HepG2 (cell line): ENCODE data around the gene SNRPN. TPM values are rescaled to one million over a fixed set of nuclear protein-coding genes. Genes with fewer than 3 reads are reported as not detected.
"Not testable (repeated sequence)": the region's sequence is repeated elsewhere in the genome, so short reads cannot be mapped to it uniquely, and the experiment has no call there.

ENCODE experiments used
- ARID5B ChIP-seq: IDR thresholded peaks from 2 replicates; pipeline ENCODE4 v1.4.0; 2020; ENCODE audit warnings: mild to moderate bottlenecking, missing genetic modification reagents
- FOXA3 ChIP-seq: IDR thresholded peaks from 2 replicates; pipeline ENCODE4 v1.6.1; 2016; ENCODE audit warnings: missing genetic modification reagents, missing compliant biosample characterization
- FOXP1 ChIP-seq, 2 experiments: fragments of 450-650 bp in 1 of 2; IDR thresholded peaks; 2 replicates each; pipeline ENCODE4 v1.6.1; 2017 to 2018; ENCODE audit warnings: antibody characterized with exemption in 1 of 2
- HNF4G ChIP-seq, 2 experiments: sonication (generic) in 1 of 2; formaldehyde crosslinking in 1 of 2; IDR thresholded peaks; 2 replicates each; pipeline versions ENCODE4 v1.4.0 to v1.6.1; 2011 to 2020; ENCODE audit warnings: borderline replicate concordance in 2 of 2, low read depth in 2 of 2, mild to moderate bottlenecking in 2 of 2, low read length in 1 of 2, missing genetic modification reagents in 1 of 2, moderate library complexity in 1 of 2
- MED1 ChIP-seq: sonication (generic); formaldehyde crosslinking; IDR thresholded peaks from 2 replicates; pipeline ENCODE4 v1.4.0; 2020; ENCODE audit warnings: missing genetic modification reagents
- POGZ ChIP-seq: sonication (generic); formaldehyde crosslinking; IDR thresholded peaks from 2 replicates; pipeline ENCODE4 v1.4.0; 2020; ENCODE audit warnings: mild to moderate bottlenecking, missing genetic modification reagents
- SOX13 ChIP-seq, 3 experiments: fragments of 450-650 bp in 1 of 3; sonication (generic) in 1 of 3; formaldehyde crosslinking in 1 of 3; IDR thresholded peaks in 2 of 3; conservative IDR thresholded peaks in 1 of 3; 2 replicates each; pipeline versions ENCODE4 v1.5.0 to v1.6.1; 2016 to 2020; ENCODE audit warnings: antibody characterized with exemption in 1 of 3, mild to moderate bottlenecking in 1 of 3, missing compliant biosample characterization in 1 of 3, missing genetic modification reagents in 1 of 3, moderate library complexity in 1 of 3
- SOX5 ChIP-seq: IDR thresholded peaks from 2 replicates; pipeline ENCODE4 v1.6.1; 2016; ENCODE audit warnings: borderline replicate concordance
- ZBTB7B ChIP-seq: sonication (generic); formaldehyde crosslinking; IDR thresholded peaks from 2 replicates; pipeline ENCODE4 v1.4.0; 2020; ENCODE audit warnings: missing genetic modification reagents
- ZNF329 ChIP-seq: sonication (generic); formaldehyde crosslinking; IDR thresholded peaks from 2 replicates; pipeline ENCODE4 v1.9.0; 2021; ENCODE audit warnings: low read depth, mild to moderate bottlenecking, missing genetic modification reagents
- ZNF362 ChIP-seq: sonication (generic); formaldehyde crosslinking; IDR thresholded peaks from 2 replicates; pipeline ENCODE4 v1.4.0; 2020; ENCODE audit warnings: missing genetic modification reagents, mild to moderate bottlenecking, borderline replicate concordance
- ZNF460 ChIP-seq: sonication (generic); formaldehyde crosslinking; IDR thresholded peaks from 2 replicates; pipeline ENCODE4 v1.5.1; 2020; ENCODE audit warnings: missing genetic modification reagents, mild to moderate bottlenecking, borderline replicate concordance
- ZNF557 ChIP-seq: sonication (generic); formaldehyde crosslinking; IDR thresholded peaks from 2 replicates; pipeline ENCODE4 v1.4.0; 2020; ENCODE audit warnings: missing genetic modification reagents
- polyA plus RNA-seq, 8 experiments: library from polyadenylated mRNA; depleted of rRNA in 3 of 8; stranded (reverse) in 7 of 8; unstranded in 1 of 8; fragments of >200 nt; fragmentation: Illumina TruSeq in 4 of 8; extraction: Trizol in 4 of 8; gene quantifications; 2 replicates each; pipeline versions ENCODE4 v1.2.1 to v1.2.3, GENCODE V29; 2011 to 2016; ENCODE audit warnings: low read depth in 4 of 8, missing spikeins in 1 of 8, mixed read lengths in 1 of 8; ENCODE audit not compliant: insufficient read depth in 1 of 8
- total RNA-seq, 5 experiments: library from RNA; depleted of rRNA; stranded (reverse); fragments of >200 nt; fragmentation: Illumina TruSeq; extraction: Trizol; gene quantifications; 2 replicates each; pipeline ENCODE4 v1.2.3, GENCODE V29; 2016; ENCODE audit warnings: low read depth in 1 of 5
- TF ChIP-seq, protein P1 (sequence below): sonication (generic); formaldehyde crosslinking; conservative IDR thresholded peaks from 2 replicates; pipeline ENCODE4 v1.4.0; 2020; ENCODE audit warnings: mild to moderate bottlenecking, missing genetic modification reagents, moderate library complexity
- TF ChIP-seq, protein P2 (sequence below): sonication (generic); formaldehyde crosslinking; IDR thresholded peaks from 2 replicates; pipeline ENCODE4 v1.5.0; 2020; ENCODE audit warnings: mild to moderate bottlenecking, missing genetic modification reagents

Gene SNRPN
- total and polyA plus RNA-seq, 2 of the 13 experiments (the other 11 are each of a cell fraction or from before 2014, with no cell fraction given): 133 to 212 TPM

- TF ChIP-seq, protein P1, sequence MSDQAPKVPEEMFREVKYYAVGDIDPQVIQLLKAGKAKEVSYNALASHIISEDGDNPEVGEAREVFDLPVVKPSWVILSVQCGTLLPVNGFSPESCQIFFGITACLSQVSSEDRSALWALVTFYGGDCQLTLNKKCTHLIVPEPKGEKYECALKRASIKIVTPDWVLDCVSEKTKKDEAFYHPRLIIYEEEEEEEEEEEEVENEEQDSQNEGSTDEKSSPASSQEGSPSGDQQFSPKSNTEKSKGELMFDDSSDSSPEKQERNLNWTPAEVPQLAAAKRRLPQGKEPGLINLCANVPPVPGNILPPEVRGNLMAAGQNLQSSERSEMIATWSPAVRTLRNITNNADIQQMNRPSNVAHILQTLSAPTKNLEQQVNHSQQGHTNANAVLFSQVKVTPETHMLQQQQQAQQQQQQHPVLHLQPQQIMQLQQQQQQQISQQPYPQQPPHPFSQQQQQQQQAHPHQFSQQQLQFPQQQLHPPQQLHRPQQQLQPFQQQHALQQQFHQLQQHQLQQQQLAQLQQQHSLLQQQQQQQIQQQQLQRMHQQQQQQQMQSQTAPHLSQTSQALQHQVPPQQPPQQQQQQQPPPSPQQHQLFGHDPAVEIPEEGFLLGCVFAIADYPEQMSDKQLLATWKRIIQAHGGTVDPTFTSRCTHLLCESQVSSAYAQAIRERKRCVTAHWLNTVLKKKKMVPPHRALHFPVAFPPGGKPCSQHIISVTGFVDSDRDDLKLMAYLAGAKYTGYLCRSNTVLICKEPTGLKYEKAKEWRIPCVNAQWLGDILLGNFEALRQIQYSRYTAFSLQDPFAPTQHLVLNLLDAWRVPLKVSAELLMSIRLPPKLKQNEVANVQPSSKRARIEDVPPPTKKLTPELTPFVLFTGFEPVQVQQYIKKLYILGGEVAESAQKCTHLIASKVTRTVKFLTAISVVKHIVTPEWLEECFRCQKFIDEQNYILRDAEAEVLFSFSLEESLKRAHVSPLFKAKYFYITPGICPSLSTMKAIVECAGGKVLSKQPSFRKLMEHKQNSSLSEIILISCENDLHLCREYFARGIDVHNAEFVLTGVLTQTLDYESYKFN (CRISPR knock-in tag): peak; percentile 90
- TF ChIP-seq ARID5B: peak; percentile 18; the same call in 1 of the 2 replicates
- TF ChIP-seq SOX5 (CRISPR knock-in tag): peak; percentile 57; the same call in 1 of the 2 replicates
- TF ChIP-seq POGZ (CRISPR knock-in tag): peak; percentile 45; the same call in 1 of the 2 replicates
- peak; percentile 34; the same call in 1 of the 2 replicates for TF ChIP-seq ZNF329 (CRISPR knock-in tag)
- not testable (repeated sequence) for TF ChIP-seq FOXP1, SOX13 (IDR thresholded peaks at IDR 0.05)
- TF ChIP-seq FOXP1 (CRISPR knock-in tag; IDR thresholded peaks at IDR 0.05): 0 out of 2 replicates have a peak, but pooled peaks have one; percentile 14
- 0 out of 2 replicates have a peak, but pooled peaks have one; percentile 12 for TF ChIP-seq FOXA3 (CRISPR knock-in tag)
- peak in 1 of 2 experiments; percentile 50; a peak in 1 of 4 replicates for TF ChIP-seq SOX13 (CRISPR knock-in tag; conservative IDR thresholded peaks at IDR 0.05 in 1 of 2, IDR thresholded peaks at IDR 0.05 in 1 of 2)
- peak; percentile 61 for TF ChIP-seq ZNF362 (CRISPR knock-in tag)
- TF ChIP-seq ZNF460 (CRISPR knock-in tag): peak; percentile 89
- TF ChIP-seq ZBTB7B: peak; percentile 67; the same call in 1 of the 2 replicates
- TF ChIP-seq MED1 (CRISPR knock-in tag): peak; percentile 47
- TF ChIP-seq ZNF557 (CRISPR knock-in tag): peak; percentile 91
- peak; percentile 82 for TF ChIP-seq HNF4G (IDR thresholded peaks at IDR 0.05; ENCODE audit: borderline replicate concordance, low read depth, low read length)
- peak; percentile 50; the same call in 1 of the 2 replicates for TF ChIP-seq HNF4G (CRISPR knock-in tag; IDR thresholded peaks at IDR 0.05; ENCODE audit: borderline replicate concordance, low read depth)
- TF ChIP-seq, protein P2, sequence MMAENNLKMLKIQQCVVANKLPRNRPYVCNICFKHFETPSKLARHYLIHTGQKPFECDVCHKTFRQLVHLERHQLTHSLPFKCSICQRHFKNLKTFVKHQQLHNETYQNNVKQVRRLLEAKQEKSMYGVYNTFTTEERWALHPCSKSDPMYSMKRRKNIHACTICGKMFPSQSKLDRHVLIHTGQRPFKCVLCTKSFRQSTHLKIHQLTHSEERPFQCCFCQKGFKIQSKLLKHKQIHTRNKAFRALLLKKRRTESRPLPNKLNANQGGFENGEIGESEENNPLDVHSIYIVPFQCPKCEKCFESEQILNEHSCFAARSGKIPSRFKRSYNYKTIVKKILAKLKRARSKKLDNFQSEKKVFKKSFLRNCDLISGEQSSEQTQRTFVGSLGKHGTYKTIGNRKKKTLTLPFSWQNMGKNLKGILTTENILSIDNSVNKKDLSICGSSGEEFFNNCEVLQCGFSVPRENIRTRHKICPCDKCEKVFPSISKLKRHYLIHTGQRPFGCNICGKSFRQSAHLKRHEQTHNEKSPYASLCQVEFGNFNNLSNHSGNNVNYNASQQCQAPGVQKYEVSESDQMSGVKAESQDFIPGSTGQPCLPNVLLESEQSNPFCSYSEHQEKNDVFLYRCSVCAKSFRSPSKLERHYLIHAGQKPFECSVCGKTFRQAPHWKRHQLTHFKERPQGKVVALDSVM (CRISPR knock-in tag): peak; percentile 80
Measured at GRCh38 chr15:24931874-24932732, 22.7 kb upstream of the SNRPN start (continued).
